ENCODE measurements around the gene TRIB2.

The TRIB2 gene

GRCh38 chr2:12732651-12733050 lies 15.9 kb downstream of the TRIB2 start:
- TF ChIP-seq POLR2A (IDR thresholded peaks at IDR 0.05; ENCODE audit: low read length), result no peak
- TF ChIP-seq GATA1 (IDR thresholded peaks at IDR 0.05; ENCODE audit: low read depth, low read length), result no peak

GRCh38 chr2:12733846-12734245 lies 17.1 kb downstream of the TRIB2 start:
- TF ChIP-seq GATA1 (IDR thresholded peaks at IDR 0.05; ENCODE audit: low read depth, low read length), result no peak
- TF ChIP-seq POLR2A (IDR thresholded peaks at IDR 0.05; ENCODE audit: low read length), result no peak
- DNase-seq, result no peak

More at GRCh38 chr2:12732651-12733050, 15.9 kb downstream of the TRIB2 start:
- no peak for DNase-seq

GRCh38 chr2:12734914-12735654 lies 18.3 kb downstream of the TRIB2 start:
- TF ChIP-seq GATA1 (IDR thresholded peaks at IDR 0.05; ENCODE audit: low read depth, low read length), result no peak
- no peak for TF ChIP-seq POLR2A (IDR thresholded peaks at IDR 0.05; ENCODE audit: low read length)
- DNase-seq, result no peak

GRCh38 chr2:12737297-12737696 lies 20.6 kb downstream of the TRIB2 start:
- no peak for DNase-seq
- TF ChIP-seq POLR2A (IDR thresholded peaks at IDR 0.05; ENCODE audit: low read length) (no peak), GATA1 (IDR thresholded peaks at IDR 0.05; ENCODE audit: low read depth, low read length) (no peak)

- no peak for DNase-seq
- TF ChIP-seq GATA1 (IDR thresholded peaks at IDR 0.05; ENCODE audit: low read depth, low read length), result no peak
- TF ChIP-seq POLR2A (IDR thresholded peaks at IDR 0.05; ENCODE audit: low read length), result no peak
These were observed 21.2 kb downstream of the TRIB2 start for GRCh38 chr2:12737738-12738485.

- no peak for DNase-seq
These were observed 23.1 kb downstream of the TRIB2 start for GRCh38 chr2:12739721-12740254.

GRCh38 chr2:12741380-12741779 lies 24.6 kb downstream of the TRIB2 start:
- TF ChIP-seq GATA1 (IDR thresholded peaks at IDR 0.05; ENCODE audit: low read depth, low read length), result no peak
- no peak for TF ChIP-seq POLR2A (IDR thresholded peaks at IDR 0.05; ENCODE audit: low read length)
- DNase-seq, result no peak

More at GRCh38 chr2:12739721-12740254, 23.1 kb downstream of the TRIB2 start:
- TF ChIP-seq GATA1 (IDR thresholded peaks at IDR 0.05; ENCODE audit: low read depth, low read length), result no peak
- no peak for TF ChIP-seq POLR2A (IDR thresholded peaks at IDR 0.05; ENCODE audit: low read length)

GRCh38 chr2:12742891-12743290 lies 26.2 kb downstream of the TRIB2 start:
- no peak for TF ChIP-seq GATA1 (IDR thresholded peaks at IDR 0.05; ENCODE audit: low read depth, low read length)
- no peak for TF ChIP-seq POLR2A (IDR thresholded peaks at IDR 0.05; ENCODE audit: low read length)
- no peak for DNase-seq

- DNase-seq, result no peak
- TF ChIP-seq GATA1 (IDR thresholded peaks at IDR 0.05; ENCODE audit: low read depth, low read length), result no peak
- no peak for TF ChIP-seq POLR2A (IDR thresholded peaks at IDR 0.05; ENCODE audit: low read length)
These were observed 33.6 kb downstream of the TRIB2 start for GRCh38 chr2:12750166-12750905.

- no peak for DNase-seq
- TF ChIP-seq GATA1 (IDR thresholded peaks at IDR 0.05; ENCODE audit: low read depth, low read length) (no peak), POLR2A (IDR thresholded peaks at IDR 0.05; ENCODE audit: low read length) (no peak)
These were observed 37.9 kb downstream of the TRIB2 start for GRCh38 chr2:12754643-12755042.

GRCh38 chr2:12755384-12755783 lies 38.6 kb downstream of the TRIB2 start:
- DNase-seq, result no peak
- TF ChIP-seq POLR2A (IDR thresholded peaks at IDR 0.05; ENCODE audit: low read length), result no peak
- TF ChIP-seq GATA1 (IDR thresholded peaks at IDR 0.05; ENCODE audit: low read depth, low read length), result no peak

GRCh38 chr2:12759248-12759647 lies 42.5 kb downstream of the TRIB2 start:
- no peak for TF ChIP-seq POLR2A (IDR thresholded peaks at IDR 0.05; ENCODE audit: low read length)
- TF ChIP-seq GATA1 (IDR thresholded peaks at IDR 0.05; ENCODE audit: low read depth, low read length), result no peak
- DNase-seq, result no peak

GRCh38 chr2:12761104-12761503 lies 44.4 kb downstream of the TRIB2 start:
- no peak for DNase-seq
- TF ChIP-seq POLR2A (IDR thresholded peaks at IDR 0.05; ENCODE audit: low read length), result no peak
- no peak for TF ChIP-seq GATA1 (IDR thresholded peaks at IDR 0.05; ENCODE audit: low read depth, low read length)

GRCh38 chr2:12762337-12762736 lies 45.6 kb downstream of the TRIB2 start:
- no peak for DNase-seq
- TF ChIP-seq POLR2A (IDR thresholded peaks at IDR 0.05; ENCODE audit: low read length) (no peak), GATA1 (IDR thresholded peaks at IDR 0.05; ENCODE audit: low read depth, low read length) (no peak)

All from erythroblast (primary cell).